Amniotic epithelial cell (primary cell): ENCODE data around the gene MMEL1.
"Not testable (repeated sequence)": the region's sequence is repeated elsewhere in the genome, so short reads cannot be mapped to it uniquely, and the experiment has no call there.

ENCODE experiments used
- DNase-seq: peaks from one replicate; pipeline ENCODE4 v3.0.0-alpha.2; 2010; ENCODE audit warnings: low read depth

MMEL1 gene

DNA sequence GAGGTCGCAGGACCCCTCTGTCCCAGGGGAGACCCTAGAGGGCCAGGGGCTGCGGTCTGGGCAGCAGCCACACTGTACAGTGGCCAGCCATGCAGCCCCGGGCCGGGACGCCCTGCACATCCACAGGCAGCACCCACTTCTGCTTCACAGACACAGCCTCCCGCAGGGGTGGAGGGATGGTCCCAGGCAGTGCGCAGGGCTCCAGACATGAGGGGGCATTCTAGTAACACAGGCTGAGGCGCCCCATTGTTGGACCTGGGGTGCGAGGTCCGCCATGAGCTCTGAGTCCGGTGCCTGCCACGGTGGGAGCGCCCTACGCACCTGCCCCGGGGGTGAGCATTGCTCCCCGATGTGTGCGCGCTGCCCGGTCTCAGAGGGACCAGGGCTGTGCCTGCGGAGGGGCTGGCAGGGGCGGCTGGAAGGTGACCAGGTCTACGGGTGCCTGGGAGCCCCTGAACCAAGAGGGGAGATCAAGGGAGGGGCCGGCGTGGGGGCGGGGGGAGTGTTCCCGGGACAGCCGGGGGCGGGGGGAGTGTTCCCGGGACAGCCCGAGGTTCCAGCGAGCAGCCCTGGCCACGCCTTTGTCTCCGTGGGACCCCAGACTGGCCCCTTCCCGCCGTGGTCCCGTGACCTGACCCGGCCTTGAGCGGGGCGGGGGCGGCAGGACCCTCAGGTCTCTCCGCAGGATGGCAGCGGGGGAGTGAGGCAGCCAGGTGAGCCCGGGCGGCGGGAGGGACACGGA is 4.5 kb downstream of the MMEL1 start:
- no peak for DNase-seq

- no peak for DNase-seq
Observed at GRCh38 chr1:2627746-2628145, 5.1 kb downstream of the MMEL1 start.

DNA sequence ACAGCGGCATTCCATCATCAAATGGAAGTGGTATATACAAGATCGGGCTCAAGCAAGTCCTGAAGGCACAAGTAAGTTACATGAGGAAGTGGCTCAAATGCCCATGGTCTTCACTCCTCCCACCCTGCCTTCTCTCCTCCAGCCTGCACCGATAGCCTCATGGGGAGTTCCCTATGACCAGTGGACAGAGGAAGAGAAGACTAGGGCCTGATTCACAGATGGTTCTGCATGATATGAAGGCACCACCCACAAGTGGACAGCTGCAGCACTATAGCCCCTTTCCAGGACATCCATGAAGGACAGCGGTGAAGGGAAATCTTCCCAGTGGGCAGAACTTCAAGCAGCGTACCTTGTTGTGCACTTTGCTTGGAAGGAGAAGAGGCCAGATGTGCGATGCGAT is 7.1 kb downstream of the MMEL1 start:
- DNase-seq = not testable (repeated sequence)

DNA sequence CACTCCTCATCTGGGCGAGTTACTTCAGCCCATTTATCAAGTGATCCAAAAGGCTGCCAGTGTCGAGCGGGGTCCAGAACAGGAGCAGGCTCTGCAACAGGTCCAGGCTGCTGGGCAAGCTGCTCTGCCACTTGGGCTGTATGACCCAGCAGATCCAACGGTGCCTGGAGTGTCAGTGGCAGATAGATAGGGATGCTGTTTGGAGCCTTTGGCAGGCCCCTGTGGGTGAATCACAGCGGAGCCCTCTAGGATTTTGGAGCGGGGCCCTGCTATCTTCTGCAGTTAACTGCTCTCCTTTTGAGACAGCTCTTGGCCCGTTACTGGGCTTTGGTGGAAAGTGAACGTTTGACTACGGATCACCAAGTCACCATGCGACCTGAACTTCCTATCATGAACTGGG is 7.5 kb downstream of the MMEL1 start:
- DNase-seq = no peak

GRCh38 chr1:2624735-2625300 is 8.0 kb downstream of the MMEL1 start:
- no peak for DNase-seq

DNA sequence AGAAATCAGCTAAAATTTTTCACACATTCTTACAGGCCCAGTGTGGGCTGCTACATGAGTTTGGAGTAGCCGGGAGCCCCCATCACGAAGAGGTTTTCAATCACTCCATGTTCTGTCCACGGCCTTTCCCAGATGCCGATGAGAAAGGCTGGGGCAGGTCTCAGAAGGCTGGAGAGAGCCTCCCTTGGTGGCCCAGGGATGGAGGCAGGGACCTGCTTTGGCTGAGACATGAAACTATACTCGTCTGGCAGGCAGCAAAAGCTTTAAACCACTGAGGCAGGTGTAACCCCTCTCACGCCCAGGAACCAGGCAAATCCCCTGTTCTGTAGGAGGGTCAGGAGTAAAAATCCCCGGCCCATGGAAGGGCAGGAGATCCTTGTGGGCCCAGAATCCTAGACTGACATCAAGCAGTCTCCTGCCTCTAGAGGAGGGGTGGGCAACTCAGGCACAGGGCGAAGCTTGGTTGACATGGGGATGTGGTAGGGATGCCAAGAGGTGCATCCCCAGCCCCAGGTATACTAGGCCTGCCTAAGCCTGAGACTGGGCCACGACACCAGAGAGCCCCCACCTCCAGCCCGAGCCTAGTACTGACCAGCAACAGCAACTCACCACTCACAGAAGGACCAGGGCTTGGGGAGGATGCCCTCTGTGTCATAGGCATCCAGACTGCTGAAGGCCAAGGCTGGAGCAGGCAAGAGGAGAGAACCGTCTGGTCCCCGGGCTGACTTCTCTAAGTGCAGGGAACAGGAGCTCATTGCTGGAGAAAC is 9.1 kb downstream of the MMEL1 start:
- DNase-seq = no peak

GRCh38 chr1:2617971-2618470 is 14.8 kb downstream of the MMEL1 start:
- DNase-seq = no peak

DNA sequence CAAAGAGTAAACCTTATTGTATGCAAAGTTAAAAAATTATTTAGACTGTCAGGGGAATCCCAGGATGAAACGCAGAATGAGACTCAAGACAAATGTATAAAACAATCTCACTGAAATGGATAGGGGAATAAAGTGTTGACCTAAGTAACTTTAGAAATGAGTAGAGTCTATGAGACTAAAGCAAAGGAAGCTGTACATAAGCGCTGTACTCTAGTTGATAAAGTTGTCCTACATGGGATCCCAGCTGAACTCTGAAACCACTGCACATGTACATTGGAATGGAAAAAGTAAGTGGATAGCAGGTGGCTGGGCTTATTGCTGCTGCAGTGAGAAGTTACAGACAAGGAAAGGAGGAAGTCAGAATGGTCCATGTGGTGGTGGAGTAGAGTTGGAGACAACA is 18.7 kb downstream of the MMEL1 start:
- DNase-seq = no peak

DNA sequence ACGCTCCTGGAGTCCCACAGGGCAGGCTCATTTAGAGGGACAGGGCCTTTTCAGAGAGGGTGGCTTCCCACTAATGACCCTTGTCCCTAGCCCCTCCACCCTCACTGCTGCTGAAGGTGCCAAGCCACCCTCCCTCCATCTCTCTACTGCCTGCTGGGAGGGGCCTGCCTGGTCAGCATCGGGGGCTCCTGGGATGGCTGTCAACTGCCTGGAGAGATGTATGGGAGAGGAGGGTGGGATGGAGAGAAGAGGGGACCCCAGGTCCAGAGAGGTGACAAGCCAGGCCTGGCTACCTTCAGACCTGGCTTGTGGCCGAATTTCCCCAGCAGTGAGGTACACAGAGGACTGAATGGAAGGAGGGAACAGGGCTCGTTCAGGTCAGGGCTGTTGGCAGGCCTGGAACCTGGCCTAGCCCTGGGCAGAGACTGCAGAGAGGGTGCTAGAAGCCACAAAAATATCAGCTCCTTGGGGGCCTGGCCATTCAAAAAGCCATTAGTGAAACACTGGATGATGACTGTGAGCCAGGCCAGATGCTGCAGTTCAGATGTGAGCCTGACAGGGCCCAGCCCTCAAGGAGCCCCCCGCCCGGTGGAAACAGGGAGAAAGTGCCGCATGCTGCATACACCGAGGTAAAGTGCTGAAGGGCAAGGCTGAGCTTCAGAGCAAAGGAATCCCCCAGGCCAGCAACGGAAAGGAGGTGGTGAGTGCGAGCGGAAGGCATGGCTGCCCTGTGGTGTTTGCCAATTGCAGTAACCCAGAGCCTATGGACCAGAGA is 20.0 kb downstream of the MMEL1 start:
- DNase-seq = no peak

DNA sequence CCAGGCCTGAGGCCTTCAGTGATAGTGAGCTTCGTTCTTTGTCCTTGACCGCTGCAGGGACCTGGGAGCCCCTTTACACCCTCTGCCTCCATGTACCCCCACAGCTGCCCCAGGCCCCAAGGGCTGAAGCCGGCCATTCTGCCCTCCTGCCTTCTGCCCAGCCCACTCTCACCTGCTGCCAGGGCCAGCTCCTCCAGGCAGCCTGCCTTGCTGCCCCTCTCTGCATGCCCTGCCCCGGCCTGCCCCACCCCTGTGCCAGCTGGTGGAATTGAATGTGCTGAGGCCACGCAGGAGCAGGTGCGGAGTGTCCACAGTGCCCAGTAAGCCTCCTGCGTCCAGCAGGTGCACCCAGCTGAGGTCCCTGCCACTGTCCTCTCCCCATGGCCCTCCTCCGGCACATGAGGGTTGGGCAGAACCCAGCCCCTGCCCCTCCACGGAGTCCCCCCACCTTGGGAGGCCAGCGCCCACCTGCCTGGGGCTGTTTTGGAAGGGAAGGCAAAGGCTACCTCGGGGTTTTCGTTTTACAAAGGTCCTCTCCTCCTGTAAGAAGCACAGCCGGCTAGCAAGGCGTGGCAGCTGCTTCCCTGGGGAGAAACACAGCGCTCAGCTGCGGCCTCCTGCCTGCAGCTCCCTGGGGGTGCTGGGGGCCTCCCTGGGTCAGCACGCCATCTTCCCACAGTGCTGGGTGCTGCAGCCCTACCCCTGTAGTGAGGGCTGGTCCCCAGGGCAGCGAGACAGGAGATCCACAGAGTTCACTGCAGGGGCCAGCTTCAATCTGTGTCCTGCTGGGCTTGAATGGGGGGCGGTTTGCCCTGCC is 21.0 kb downstream of the MMEL1 start:
- no peak for DNase-seq

GRCh38 chr1:2611031-2611501 is 21.8 kb downstream of the MMEL1 start:
- DNase-seq = no peak

DNA sequence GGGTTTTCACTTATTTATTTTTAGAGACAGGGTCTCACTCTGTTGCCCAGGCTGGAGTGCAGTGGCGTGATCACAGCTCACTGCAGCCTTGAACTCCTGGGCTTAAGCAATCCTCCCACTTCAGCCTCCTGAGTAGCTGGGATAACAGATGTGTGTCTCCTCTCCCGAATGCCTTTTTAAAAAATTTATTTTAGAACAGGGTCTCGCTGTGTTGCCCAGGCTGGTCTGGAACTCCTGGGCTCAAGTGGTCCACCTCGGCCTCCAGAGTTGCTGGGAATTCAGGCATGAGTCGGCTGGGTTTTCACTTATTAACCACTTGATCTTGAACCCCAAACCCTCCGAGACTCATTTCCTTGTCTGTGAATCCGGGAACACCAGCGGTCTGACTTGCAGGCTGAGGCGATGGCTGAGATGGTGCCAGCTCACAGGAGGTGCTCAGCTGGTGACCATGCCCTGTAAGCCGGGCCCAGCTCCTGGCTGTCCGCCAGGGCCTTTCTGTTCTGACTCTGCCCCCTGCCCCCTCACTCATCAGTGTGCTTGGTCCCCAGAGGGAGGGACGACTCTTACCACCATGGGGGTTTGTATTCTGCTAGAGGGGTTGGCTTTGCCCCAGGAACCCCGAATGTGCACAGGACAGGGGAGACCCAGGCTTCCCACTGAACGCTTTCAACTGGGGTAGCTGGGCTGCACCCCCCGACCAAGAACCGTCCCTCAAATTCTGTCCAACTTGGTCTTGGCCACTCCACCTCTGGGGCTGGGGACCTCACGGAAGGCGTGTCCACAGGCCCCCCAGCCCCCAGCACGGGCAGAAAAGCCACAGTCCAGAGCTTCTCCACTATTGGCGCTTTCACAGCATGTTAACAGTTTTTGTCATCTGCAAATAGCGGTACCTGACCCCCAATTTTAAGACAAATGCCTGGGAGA is 22.5 kb downstream of the MMEL1 start:
- no peak for DNase-seq

GRCh38 chr1:2609319-2610035 is 23.3 kb downstream of the MMEL1 start:
- DNase-seq = no peak

DNA sequence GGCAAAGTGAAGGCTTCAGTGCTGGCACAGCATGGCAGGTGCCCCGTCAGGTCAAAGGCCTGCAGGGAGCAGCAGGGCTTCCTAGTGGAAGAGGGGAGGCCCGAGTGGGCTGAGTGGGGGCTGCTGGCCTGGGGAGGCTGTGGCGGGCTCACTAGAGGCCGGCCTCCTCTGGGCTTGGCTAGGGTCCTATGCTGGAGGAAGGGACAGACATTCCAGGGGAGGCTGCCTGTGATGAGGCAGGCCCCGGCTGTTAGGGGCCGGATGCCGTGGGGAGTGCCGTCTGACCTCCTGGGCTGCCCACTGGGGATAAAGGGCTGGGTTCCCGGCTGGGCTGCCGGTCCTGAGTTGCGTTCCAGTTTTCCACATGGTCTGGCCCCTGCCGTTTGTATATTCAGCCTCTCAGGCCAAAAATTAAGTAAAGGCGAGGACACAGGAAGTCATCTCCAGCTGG is 25.1 kb downstream of the MMEL1 start:
- no peak for DNase-seq

GRCh38 chr1:2606881-2607621 is 25.8 kb downstream of the MMEL1 start:
- no peak for DNase-seq

GRCh38 chr1:2606396-2606880 is 26.4 kb downstream of the MMEL1 start:
- DNase-seq = no peak

DNA sequence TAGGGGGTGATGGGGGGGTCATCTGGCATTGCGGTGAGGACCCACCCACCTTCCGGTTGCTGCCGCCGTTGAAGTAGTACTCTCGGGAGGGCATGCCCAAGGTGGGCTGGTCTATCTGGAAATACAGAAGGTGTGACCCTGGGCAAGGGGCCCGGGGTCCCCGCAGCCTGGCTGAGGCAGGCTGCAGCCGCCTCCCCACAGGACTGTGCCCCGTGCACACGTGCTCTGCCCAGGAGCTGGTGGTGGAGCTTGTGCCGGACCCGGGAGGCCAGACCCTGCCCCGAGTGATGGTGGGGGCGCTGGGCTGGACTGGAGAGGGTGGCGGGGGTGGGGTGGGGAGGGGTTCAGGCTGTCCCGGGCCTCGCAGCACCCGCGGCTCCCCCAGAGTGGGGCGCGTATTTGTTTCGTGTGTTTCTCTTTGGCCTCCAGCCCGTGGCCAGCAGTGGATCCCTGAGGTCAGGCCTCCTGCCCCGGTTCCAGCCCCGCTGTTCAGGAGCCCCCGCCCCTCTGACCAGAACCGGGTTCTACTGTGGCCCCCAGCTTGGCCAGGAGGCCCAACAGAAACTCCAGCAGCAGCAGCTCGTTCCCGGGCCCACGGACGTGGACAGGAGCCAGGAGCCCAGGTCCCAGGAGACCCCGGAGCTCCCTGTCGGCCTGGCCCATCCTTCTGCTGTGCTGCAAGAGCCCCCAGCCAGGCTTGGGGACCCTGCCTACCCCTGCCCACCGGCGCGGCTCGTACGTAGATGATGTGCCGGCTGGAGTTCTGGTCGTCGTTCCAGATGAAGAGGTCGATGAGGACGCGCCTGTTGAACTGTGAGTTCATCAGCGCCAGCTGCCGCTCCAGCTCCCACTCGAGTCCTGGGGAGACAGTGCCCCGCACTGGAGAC is 27.1 kb downstream of the MMEL1 start:
- no peak for DNase-seq
